ENCODE data around the gene ITGB5.

The ITGB5 gene

DNA sequence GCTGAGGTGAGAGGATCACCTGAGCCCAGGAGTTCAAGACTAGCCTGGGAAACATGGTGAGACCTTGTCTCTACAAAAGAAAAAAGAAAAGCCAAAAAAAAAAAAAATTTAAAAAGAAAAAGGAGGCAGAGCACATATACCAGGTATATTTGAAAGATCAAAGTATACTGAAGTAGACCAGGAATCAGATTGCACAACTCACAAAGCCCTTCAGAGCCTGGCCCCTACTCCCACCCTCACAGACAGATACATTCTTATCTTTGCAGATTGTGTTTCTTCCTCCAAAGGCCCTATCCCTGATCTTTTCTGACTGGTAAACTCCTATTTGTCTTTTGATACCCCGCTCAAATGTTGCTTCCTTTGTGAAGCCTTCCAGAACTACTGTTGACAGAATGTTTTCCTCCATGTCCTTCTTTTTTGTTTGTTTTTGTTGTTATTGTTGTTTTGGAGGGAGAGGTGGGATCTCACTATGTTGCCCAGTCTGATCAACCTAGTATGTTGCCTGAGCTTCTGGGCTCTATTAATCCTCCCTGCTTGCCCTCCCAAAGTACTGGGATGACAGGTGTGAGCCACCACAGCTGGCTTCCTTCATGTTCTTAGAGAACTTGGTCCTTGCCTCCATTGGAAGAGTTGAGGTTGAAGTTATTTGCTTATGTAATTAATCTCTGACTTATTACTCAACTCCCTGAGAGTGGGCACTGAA lies 9.8 kb upstream of the ITGB5 start:
- no peak for DNase-seq (ENCODE audit: low read depth)

DNA sequence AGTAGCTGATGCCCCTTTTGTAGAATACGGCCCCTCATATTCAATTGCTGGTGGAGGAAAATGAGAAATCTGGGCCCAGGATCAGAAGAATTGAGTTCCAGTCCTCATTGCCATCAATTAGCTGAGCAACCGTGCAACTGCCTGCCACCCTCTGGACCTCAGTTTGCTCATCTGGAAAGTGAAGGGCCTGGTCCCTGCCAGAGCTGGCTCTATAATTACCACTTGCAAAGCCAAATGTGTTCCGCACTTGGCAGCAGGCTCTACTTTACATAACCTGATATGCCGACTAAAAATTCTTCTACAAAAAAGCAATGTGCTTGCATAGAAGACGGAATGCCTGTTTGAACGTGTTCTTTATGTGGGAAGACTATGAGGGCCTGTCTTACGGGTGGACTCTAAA lies 8.6 kb upstream of the ITGB5 start:
- DNase-seq (ENCODE audit: low read depth) = no peak

DNA sequence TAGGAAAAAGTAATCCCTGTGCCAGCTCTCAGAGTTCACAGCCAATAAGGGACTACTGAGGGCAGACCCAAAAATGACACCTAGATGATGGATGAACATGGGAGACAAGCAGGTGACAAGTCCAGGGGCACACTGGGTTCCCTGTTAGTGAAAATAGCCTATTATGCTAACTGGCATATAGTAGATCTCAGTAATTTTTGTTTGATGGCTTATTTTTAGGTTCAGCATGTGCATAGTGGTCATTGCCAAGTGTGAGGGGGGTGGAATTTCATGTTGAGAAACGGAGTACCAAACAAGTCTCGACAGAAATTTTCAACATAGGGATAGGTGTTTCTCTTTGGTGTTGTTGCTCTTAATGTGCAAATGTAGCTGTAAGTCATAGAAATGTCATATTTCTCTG lies 6.4 kb upstream of the ITGB5 start:
- DNase-seq (ENCODE audit: low read depth) = no peak

DNA sequence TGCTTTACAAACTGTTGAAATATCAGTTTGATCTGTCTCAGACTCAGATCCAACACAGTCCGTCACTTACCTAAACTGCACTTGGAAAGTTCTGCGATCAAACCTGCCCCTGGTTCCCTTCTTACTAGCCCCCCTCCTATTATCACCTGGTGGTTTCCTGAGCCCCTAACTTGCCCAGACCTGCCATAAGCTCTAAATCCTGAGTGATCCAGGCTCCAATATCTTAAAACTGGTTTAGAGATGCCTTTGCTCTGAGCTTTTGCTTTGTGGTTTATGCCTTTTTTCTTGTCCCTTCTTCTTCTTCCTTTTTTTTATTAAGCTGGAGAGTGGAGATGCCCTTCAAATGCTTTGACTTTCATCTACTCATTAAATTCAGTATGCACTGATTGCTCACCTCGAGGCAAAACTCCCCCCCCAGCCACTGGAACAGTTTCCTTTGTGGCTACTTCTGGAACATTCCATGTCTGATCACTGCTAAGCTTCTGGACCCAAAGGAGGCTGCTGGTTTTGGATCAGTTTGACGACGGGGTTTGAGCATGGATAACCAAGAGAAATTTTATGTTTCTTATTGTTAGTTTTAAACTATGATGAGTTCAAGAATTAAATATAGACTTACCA lies 3.5 kb upstream of the ITGB5 start:
- DNase-seq (ENCODE audit: low read depth) = no peak

DNA sequence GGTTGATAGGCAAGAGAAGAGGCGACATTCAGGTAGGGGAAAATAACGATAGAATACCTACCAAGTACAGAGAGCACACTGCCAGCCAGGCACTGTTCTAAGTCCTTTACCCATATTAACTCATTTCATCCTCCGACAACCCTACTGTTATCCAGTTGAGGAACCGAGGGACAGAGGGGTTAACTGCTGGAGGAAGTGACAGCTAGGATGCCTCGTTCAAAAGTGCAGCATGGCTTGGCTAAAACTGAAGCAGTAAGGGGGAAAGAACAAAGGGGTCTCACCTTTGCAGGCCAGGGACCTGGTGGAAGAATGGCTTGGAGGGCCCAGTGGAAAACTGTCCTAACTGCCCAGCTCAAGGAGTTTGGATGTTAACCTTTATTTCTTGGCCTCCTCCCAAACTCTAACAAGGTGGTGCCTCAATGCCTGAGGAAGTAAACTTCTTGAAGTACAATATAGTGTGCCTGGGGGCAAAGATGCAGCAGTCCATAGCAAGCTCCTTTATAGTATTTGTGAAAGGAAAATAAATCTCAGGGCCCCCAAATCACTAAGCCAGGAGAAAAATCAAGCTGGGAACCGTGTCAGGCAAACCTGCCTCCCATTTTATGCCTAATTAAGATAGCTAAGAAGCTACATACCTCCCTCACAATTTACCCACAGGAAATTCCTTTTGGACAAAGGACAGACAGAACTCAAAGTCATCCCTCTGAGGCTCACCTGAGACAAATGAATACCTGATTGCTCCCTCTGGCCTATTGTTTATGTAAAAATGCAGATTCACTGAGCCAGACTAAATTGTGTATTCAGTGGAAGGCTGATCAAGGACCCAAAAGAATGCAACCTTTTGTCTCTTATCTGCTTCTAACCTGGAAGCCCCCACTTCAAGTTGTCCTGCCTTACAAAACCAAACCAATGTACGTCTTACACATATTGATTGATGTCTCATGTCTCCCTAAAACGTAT lies 1.6 kb upstream of the ITGB5 start:
- no peak for DNase-seq (ENCODE audit: low read depth)

DNA sequence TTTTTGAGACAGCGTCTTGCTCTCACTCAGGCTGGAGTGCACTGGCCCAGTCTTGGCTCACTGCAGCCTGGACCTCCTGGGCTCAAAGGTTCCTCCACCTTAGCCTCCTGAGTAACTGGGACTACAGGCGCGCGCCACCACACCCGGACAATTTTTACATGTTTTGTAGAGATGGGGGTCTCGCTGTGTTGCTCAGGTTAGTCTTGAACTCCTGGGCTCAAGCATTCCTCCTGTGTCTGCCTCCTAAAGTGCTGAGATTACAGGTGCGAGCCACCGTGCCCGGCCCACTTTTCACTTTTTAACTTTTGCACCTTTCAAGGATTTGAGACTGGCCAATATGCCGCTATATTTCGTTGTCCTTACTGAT lies 750 bp upstream of the ITGB5 start:
- no peak for DNase-seq (ENCODE audit: low read depth)

DNA sequence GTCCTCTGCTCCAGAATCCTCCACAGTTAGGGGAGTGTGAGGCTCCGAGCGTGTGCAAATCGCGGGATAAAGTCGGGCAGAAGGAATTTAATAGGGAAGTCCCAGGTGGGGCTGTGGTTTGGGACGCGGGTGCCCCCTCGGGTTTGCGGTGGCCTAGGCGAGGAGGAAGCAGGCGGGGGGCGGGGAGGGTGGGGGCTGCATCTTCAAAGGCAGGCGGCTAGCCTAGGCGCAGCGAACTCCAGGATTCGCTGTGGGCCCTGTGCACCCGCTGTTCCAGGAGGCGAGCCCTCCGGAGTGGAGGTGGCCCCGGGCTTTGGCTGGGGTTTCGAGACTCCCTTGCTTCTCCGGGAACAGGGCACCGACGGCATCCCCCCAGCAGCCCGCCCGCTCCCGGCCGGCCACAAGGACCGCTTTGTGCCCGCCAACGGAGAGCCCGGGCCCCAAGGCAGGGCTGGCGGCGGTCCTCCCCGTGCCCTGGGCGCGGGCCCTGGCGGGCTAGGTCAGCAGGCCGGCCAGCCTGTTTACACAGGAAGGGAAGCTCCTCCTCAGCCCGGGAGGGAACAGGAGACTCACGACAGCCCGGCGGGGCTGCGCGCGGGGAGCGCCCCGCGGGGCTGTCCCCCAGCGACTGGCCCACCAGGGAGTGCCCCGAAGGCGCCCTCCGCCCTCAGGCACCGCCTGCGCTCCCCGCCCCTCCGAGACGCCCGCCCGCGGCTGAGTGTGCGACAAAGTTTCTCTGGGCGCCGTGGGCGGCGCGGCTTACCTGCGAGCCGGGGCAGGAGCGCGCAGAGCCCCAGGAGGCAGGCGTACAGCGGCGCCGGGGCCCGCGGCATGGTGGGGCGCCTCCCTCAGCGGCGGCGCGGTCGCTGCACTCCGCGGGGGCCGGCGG lies 753 bp downstream of the ITGB5 start:
- DNase-seq (ENCODE audit: low read depth) = no peak

DNA sequence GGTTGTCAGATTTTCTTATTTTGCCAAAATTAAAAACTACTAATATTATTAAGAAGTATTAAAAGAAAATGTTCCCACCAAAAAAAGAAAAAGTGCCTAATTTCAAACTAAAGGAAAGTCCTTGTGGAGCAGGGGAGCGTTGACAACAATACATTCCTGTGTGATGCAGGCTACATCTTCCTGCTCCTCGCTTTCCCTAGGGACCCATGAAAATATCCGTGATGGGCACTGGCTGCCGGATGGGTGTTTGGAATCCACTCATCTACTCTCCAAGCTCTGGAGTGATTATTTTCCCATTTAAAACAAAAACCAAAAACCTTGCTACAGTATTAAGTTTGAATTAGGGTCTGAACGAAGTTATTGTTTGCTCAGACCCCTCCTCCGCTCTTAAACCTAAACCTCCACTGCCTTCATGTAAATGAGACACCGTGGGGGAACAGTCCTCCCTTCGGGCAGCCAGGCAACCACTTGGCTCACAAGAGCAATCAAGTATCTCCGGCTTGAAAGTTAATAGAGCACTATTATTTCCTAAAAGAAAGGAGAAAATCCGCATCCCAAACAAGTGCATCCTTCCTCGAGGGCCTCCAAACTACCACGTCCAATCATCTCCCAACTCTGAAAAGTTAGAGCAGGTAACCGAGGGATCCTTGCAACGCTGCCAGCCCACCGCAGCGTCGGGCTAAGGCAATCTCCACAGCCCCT lies 1.5 kb downstream of the ITGB5 start:
- no peak for DNase-seq (ENCODE audit: low read depth)

DNA sequence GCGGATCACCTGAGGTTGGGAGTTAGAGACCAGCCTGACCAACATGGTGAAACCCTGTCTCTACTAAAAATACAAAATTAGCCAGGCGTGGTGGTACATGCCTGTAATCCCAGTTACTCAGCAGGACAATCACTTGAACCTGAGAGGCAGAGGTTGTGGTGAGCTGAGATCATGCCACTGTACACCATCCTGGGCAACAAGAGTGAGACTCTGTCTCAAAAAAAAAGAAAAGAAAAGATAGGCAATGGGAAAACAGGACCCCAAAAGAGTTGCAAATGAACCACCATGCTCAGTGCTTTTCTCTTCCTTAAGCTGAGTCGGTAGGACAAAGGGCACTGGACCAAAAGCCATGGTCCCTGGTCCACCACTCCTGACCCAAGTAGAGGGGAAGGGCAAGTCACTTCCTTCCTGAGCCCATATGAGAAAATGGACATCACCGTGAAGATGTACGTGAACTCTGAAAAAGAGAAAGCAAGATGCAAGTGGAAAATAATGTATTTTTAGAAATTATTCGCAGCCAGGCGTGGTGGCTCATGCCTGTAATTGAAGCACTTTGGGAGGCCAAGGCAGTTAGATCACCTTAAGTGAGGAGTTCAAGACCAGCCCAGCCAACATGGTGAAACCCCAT lies 2.6 kb downstream of the ITGB5 start:
- DNase-seq (ENCODE audit: low read depth) = no peak

DNA sequence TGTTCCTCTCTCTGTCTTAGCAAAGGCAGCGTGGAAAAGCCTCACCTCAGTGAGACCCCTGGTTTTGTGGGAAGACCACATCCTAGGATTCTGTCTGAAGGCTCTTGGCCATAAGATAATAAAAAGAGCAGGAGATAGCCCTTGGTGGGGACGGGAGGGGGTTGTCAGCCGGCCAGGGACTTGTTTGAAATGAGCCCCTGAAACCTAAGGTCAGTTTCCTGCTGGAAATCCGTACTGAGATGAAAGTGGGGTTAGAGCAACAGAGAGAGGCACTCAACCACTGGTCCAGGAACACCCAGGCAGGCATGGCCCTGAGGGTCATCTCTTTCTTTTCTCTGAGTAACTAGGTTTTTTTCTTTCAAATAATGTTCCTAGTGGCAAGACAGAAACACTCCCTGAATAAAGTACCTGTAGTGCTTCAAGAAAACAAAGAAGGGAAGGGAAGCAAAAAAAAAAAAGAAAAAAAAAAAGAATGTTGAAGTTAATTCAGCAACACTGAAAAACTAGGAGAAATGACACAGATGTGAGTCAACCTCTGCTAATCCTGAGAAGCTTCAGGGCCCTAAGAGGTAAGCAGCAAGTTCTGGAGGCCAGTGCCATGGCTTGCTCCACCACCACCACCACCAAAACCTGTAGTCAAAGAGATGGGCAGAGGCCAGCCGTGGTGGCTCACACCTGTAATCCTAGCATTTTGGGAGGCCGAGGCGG lies 3.2 kb downstream of the ITGB5 start:
- no peak for DNase-seq (ENCODE audit: low read depth)

DNA sequence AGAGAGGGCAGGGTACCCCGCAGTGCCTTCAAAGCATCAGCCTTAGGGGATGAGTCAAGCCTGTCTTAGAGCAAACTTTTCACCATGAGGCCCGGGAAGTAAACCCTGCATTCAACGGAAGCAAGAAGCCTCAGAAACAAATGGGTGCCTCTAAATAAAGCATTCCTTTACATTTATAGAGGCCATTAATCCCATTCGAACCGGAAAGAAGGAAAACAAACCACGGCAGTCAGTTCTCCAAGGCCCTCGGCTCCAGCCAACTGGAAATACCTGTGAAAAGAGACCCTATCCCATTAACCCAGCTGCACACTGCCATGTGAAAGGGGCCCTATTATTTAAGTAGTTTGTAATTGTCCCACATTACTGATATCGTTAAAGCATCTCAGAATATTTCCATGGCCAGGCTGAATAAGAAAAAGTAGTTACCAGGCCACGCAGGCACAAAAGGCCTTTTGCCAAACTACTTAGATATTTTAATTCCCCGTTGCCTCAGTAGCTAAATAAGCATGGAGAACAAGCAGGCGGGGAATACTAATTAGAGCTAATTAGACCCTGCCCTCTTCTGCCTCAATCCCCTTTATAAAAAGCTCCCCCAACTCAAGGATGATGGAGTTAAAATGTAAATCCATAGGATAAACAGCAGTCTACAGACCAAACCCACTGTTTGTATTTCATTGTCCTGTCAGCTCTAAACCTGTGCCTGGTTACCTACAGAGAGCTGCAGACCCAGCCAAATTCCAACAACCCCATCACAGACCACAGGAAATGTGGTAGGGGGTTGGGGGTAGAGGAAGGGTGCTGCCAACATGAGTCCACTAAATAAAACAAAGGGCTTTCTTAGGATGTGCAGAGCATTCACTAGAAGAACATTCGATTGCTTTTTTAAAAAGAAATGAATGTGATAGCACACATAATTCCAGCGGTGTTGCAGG lies 4.1 kb downstream of the ITGB5 start:
- DNase-seq (ENCODE audit: low read depth) = no peak

DNA sequence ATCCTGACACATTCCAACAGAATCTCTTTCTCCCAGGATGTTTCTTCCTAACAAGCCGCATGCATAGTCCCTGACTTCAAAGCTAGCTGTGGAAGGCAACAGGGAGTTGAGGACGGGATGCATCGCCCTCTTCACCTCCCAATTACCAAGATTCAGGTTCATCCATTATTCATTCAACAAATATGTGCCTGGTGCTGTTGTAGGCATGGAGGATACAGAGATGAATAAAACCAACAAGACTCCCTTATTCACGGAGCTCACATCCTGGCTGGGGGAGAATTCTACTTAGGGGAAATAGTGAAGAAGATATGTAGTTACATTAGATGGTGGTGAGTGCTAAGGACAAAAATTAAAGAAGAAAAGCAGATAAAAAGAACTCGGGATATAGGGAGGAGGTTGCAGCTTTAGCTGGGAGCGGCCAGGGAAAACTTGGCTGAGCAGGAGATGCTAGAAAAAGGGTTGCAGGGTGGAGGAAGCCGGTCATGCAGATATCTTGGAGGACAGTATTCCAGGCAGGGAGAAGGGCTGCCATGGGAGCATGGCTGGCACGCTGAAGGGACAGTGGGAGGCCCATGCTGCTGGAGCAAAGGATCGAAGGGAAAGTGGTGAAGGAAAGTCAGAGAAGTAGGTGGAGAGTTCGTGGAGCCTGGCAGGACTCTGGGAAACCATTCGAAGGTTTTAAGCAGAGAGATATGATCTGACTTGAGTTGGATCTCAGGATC lies 5.0 kb downstream of the ITGB5 start:
- no peak for DNase-seq (ENCODE audit: low read depth)

DNA sequence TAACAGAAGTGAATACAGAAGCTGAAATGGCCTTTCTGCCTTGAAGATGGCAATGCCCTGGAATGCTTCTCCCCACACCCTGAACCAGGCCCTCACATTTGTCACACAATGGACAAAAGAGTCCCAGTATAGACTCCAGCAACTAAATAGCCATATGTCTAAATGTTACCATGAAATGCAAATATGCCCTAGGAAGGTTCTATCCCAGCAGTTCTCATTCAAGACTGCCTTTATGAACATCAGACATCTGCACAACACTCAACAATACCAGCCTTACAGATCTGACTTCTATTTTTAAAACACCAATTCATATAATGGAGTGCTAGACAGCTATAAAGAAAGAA lies 7.9 kb downstream of the ITGB5 start:
- DNase-seq (ENCODE audit: low read depth) = no peak

DNA sequence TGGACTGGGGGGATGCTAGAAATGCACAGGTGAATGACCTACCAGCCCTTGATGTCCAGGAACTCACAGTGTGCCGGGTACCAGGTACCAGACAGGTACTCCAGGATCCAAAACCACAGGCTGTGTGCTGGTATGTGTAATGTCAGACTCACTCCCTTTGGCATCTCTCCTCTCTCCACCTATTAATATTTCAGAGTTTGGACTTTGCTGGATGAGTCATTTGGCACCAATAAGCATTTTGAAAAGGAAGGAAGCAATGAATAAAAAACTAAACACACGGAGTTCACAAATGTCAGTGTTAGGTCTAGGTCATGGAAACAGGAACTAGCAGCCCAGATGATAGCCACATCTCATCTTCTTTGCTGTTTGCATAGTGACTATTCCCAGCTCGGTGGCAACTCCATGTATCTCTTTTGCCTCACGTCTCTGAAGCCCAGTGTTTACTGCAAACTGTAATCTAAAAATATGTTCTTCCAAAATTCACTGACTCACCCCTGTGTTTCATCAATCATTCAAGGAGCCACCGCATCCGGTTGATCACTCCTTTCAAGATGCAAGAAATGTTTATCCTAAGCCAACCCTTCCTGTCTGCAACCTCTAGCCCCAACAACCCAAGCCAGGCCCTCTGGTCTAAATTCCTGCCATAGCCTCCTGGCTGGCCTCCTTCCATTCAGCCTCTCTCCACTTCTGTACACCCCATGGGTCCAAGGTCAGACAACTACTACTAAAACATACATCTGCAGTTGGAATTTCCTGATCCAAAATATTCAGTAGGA lies 8.4 kb downstream of the ITGB5 start:
- DNase-seq (ENCODE audit: low read depth) = no peak

DNA sequence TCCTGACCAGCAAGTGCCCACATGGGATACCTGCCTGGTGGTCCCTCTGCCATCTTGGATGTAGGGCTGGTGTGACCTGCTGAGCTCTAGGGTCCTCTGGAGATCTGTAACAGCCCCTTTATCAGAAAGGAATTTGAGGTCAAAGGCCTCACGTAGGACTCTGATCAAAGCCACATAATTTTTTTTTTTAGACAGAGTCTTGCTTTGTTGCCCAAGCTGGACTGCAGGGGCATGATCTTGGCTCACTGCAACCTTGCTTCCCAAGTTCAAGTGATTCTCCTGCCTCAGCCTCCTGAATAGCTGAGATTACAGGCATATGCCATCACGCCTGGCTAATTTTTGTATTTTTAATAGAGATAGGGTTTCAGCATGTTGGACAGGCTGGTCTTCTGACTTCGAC lies 9.5 kb downstream of the ITGB5 start:
- DNase-seq (ENCODE audit: low read depth) = no peak

DNA sequence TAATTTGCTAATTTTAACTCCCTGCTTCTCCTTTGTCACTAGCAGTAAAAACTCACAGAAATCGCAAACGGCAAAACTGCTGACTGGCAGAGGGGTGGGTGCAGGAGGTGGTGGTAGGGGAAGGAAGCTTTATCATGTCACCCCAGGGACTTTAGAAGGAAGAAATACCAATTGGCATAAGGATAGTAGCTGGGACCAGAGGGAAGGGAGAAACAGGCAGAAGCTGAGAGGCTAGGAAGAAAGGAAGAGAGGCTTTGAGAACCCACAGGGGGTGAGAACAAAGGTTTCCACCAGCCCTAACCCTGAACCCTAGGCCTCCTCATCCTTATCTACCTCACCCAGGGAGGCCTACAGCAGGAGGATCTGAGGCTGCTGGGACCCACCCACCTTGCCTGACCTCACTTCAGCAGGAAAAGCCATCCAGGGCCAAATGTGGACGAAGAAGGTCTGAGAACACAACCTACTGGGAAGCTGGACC lies 10.7 kb downstream of the ITGB5 start:
- no peak for DNase-seq (ENCODE audit: low read depth)

DNA sequence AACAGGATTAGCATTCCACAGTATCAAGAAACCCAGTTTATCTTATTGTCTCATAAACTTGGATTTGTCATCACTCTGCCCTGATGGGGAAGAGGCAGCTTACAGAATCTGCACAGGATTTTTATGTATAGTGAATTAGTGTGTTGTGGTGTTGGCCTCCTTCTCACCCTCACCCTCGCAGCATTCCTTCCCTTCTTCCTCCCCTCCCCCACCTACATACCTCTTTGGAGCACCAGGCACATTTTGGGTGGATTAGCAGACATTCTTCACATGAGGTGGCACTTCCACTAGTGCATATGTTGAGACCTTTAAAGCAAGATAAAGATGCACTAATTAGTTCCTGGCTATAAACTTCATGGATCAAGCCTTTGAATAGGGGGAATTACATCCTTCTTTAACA lies 13.9 kb downstream of the ITGB5 start:
- no peak for DNase-seq (ENCODE audit: low read depth)

DNA sequence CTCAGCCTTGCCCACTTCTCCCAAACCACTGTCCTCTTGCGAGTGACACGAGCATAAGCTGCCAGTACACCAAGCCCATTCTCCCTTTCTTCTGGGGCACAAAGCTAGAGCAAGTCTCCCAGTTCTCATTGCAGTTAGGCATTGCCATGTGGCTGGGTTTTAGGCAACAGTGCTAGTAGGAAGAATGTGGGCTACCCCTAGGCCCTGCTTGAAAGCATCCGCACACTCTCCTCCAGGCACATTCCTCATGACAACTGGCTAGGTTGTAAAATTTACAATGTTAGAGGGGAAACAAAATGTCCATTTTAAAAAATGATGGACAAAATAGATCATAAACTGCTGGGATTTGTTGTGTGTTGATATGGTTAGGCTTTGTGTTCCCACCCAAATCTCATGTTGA lies 19.7 kb downstream of the ITGB5 start:
- DNase-seq (ENCODE audit: low read depth) = no peak

All from stimulated activated CD8-positive, alpha-beta memory T cell treated with anti-CD3 and anti-CD28 coated beads, Interleukin-7, amount 100 ng/mL, for 24 hours (primary cell).